Stimulated activated CD4-positive, alpha-beta T cell treated with anti-CD3 and anti-CD28 coated beads, Interleukin-4, amount 100 ng/mL, for 48 hours (primary cell): Measurements from ENCODE around the gene SNX27.
"Not testable (repeated sequence)": the region's sequence is repeated elsewhere in the genome, so short reads cannot be mapped to it uniquely, and the experiment has no call there.

Source experiments
- DNase-seq, 2 donors: peaks; one replicate each; pipeline ENCODE4 v3.0.0-alpha.2; 2020; ENCODE audit warnings: low read depth in 2 of 2

SNX27 gene

DNA sequence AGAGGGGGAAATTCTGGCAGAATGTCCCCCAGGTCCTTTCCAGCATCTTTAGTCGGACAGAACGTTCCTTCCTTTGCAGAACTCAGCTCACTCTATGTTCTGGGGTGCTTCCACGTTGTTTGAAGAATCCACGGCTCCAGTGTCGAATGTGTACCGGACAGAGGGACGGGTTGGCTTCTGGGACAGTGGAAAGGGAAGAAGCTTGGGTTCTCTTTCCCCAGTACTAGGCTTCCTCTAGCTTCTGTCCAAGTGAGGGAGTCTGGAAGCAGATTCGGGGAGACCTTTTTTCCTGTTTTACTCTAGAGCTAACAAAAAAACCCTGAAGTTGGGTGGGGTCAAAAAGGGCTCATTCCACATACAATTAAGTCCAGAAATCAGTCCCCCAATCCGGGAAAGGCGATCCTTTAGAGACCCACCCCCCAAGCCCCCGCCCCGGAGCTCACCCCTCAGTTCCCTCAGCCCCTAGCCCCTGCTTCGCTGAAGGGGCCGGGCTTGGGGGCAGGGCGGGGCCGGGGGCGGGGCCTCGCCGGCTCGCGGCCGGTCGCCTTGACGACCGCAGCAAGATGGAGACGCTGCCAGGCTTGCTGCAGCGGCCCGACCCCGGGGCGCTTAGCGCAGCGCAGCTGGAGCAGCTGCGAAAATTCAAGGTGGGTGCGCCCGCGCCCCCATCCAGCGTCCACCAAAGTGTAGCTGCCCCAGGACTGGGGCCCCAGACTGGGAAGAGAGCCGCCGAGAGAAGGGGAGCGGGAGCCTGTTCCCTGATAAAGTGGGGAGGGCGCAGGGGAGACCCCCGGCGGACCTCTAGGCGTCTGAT is 109.3 kb downstream of the SNX27 start, which contains the start of gene RIIAD1:
RIIAD1 (plus strand) TSS at position 549 of the 814 bp plus-strand sequence; CDS start at position 564, 15 bp downstream.
- peak; percentile 14 to 27 for DNase-seq

DNA sequence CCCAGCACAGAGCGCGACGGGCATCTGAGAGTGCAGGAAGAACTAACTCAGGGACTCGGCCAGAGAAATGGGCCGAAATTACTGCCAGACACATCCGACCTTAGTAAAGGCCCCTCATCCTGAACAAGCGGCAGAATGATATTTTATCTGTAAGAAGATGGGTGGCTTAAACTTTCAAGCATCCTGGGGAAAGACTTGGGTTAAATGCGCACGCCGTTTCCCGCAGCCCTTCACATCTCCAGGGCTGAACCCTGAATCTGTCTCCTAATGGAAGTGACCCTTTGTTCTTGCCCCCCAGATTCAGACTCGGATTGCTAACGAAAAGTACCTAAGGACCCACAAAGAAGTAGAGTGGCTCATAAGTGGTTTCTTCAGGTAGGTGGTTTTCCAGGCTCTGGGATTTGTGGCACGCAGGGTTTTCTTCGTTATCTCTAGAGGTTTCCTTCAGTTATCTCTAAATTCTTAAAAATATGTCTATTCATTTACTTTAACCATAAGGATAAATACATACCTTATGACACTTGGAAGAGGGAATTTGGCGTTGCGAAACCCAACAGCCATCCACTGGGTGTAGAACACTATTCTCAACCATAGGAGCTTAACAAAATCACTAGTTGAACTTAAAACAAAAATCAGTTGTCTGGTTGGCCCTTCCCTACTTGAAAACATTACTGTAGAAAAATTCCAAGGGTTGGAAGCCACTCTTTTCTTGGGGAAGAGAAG is 110.1 kb downstream of the SNX27 start:
- no peak for DNase-seq

GRCh38 chr1:151723726-151724370 is 112.0 kb downstream of the SNX27 start:
- no peak for DNase-seq

GRCh38 chr1:151728151-151729054 is 116.6 kb downstream of the SNX27 start:
- no peak for DNase-seq

DNA sequence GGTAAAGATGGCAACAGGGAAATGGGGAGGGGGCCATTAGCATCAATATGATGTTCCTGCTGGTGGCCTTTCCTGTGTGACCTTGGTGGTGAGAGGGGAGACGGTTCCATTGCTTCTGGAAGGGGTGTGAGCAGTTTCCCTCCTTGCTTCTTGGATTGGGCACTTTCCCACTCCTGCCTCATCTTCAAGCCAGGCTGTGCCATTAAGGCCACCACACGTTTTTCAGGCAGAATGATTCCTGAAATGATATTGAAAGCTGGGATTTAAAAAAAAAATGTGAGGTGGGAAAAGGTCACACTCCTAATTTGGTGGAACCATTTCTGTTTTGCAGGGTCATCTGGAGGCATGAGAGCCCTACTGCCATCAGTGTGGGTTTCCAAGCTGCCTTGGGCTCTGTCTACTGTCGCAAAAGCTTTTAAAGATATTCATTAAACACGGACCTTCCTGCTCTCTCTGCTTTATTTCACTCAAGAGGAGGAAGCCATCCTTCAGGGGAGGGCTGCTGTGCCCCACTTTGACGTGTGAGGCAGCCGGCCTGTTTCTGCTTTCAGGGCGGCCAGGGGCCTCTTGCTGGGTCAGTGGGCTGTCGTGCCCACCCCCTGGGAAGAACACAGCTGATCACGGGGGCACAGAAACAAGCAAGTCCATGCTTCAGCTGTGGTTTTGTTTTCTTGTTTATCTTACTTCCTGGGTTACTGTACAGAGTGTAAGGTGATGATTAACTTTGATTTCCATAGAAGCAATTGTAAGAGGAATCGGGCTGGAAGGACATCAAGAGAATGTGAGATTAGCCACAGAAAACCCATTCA is 117.5 kb downstream of the SNX27 start:
- no peak for DNase-seq

GRCh38 chr1:151729966-151730291 is 118.1 kb downstream of the SNX27 start:
- no peak for DNase-seq

GRCh38 chr1:151733126-151733525 is 121.3 kb downstream of the SNX27 start:
- DNase-seq = no peak

- DNase-seq = not testable (repeated sequence)
Measured at GRCh38 chr1:151733995-151734394, 122.1 kb downstream of the SNX27 start.

GRCh38 chr1:151737026-151737425 is 125.2 kb downstream of the SNX27 start:
- no peak for DNase-seq

DNA sequence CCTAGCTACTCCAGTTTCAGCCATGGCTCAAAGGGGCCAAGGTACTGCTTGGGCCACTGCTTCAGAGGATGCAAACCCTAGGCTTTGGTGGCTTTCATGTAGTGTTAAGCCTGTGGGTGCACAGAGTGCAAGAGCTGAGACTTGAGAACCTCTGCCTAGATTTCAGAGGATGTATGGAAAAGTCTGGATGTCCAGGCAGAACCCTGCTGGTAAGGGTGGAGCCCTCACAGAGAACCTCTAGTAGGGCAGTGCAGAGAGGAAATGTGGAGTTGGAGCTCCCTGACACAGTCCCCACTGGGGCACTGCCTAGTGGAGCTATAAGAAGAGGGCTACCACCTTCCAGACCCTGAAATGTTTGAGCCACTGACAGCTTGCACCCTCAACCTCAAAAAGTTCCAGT is 125.6 kb downstream of the SNX27 start:
- DNase-seq = no peak

GRCh38 chr1:151739590-151740355 is 127.9 kb downstream of the SNX27 start:
- DNase-seq = no peak

DNA sequence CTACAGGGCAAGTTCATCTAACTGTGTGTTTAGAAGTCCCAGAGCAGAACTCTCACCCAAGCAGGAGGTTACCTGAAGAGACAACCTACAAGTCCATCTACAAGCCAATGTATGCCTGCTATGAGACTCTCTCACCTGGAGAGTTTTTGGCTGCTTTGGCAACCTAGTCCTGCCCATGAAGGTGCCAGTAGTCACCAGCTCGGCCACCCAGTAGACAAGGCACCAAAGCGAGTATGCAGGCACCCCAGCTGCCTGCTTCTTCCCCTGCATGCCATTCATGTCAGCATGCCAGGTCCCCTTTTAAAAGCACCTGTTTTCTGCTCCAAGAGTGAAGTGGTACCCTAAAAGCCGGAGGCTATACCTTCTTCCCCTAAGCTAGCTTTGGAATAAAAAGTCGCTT is 129.7 kb downstream of the SNX27 start:
- no peak for DNase-seq
